GM12865 (cell line): ENCODE measurements around the gene RCAN3.

Experiments
- DNase-seq: peaks from one replicate; pipeline ENCODE4 v3.0.0; 2010; ENCODE audit warnings: low read depth
- H3K4me3 ChIP-seq: 2 replicates; pipeline ENCODE4 v1.5.1; 2011; ENCODE audit warnings: mild to moderate bottlenecking, low read depth, low read length, control low read depth
- TF ChIP-seq, protein P1 (sequence below): IDR thresholded peaks from 2 replicates; pipeline ENCODE4 v1.5.1; 2011; ENCODE audit warnings: low read length, control low read depth, low read depth, inconsistent platforms; ENCODE audit not compliant: insufficient read depth; ENCODE audit errors: missing control alignments

RCAN3 gene

DNA sequence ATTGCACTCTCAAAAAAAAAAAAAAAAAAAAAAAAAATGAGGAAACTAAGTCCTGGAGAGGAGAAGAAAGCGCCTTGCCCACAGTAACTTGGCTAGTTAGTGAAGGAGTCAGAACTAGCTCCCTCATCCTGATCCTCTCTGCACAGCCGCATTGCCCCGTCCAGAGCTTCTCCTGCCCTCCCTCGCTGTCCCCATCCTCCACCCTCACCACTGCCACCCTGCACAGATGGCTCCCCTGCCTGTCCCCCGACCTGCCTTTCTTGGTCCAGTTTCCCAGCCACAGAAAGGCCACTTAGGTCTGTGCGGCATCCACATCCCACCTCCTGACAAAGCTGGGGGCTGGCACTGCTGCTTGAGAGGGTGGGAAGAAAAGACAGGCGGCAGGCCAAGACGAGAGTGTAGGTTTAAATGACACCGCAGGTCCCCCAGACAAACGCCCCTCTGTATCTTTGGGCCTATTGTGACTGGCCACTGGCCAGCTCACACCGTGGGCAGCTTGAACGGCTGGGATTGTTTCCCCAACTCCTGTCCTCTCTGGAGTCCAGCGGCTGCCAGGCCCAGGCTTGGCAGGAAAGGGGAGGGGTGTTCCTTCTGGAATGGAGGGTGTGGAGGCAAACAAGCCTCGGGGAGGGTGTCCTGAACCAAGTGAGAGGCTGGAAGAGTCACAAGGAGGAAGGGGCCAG is 73.4 kb downstream of the RCAN3 start:
- TF ChIP-seq, protein P1, sequence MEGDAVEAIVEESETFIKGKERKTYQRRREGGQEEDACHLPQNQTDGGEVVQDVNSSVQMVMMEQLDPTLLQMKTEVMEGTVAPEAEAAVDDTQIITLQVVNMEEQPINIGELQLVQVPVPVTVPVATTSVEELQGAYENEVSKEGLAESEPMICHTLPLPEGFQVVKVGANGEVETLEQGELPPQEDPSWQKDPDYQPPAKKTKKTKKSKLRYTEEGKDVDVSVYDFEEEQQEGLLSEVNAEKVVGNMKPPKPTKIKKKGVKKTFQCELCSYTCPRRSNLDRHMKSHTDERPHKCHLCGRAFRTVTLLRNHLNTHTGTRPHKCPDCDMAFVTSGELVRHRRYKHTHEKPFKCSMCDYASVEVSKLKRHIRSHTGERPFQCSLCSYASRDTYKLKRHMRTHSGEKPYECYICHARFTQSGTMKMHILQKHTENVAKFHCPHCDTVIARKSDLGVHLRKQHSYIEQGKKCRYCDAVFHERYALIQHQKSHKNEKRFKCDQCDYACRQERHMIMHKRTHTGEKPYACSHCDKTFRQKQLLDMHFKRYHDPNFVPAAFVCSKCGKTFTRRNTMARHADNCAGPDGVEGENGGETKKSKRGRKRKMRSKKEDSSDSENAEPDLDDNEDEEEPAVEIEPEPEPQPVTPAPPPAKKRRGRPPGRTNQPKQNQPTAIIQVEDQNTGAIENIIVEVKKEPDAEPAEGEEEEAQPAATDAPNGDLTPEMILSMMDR = no peak
- DNase-seq = no peak
- no peak overlapping the region for H3K4me3 ChIP-seq

DNA sequence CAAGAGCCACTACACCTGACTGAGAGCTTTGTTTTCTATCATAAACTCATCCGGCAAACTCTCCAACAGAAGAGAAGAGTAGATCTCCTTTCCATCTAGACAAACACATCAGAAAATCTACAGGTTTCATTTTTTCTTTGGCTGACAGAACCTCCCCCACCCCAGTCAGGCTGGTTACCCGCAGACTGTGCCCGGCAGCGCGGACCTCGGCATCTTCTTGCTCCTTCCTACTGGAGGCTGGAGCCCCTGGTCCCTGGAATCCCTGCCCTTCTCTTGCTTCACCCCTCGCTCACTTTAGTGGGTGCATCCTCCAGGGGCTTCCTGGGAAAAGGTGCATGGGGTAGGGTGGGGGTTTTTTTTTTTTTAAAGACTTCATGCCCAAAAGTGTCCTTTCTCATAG is 76.2 kb downstream of the RCAN3 start:
- TF ChIP-seq, protein P1 = no peak
- no peak for DNase-seq
- H3K4me3 ChIP-seq = no peak overlapping the region

DNA sequence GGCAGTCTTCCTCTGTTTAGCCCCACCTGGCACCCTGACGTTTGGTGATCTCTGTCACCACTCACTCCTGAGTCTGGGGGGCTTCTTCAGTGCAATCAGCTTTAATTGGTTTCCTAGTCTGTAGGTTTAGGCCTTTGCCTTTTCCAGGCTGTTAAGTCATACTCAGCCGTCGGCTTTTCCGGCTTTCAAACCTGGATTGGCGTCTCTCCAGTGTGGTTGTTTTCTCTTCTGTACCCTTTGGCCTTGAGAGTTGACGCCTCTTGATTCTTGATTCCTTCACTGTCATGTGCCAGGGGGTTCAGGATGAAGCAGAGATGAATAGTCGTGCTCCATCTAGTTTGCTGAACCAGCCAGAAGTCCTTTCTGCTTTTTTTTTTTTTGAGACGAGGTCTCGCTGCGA is 78.1 kb downstream of the RCAN3 start:
- TF ChIP-seq, protein P1 = no peak
- H3K4me3 ChIP-seq = no peak overlapping the region
- DNase-seq = no peak

DNA sequence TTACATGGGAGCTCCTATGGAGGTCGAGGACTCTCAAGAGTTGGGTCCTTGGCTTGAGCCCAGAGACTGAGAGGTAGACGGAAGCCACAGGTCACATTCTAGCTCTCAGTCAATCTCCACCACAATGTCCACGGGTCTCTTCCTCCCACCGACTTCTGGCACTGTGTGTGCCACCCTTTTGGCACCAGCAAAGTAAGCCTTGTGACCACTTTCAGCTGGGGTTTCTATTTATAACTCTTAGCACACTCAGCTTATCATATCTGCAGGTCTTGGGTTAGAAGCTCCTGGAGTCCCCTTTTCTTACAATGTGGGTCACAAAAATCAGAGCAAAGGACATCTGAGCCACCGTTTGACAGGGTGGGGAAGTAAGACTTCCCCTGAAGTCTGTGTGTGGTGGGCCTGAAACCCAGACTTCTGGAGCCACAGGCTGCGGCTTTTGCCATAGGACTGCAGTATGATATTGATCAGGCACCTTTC is 81.6 kb downstream of the RCAN3 start:
- H3K4me3 ChIP-seq = no peak overlapping the region
- TF ChIP-seq, protein P1 = no peak
- peak; percentile 12 for DNase-seq

DNA sequence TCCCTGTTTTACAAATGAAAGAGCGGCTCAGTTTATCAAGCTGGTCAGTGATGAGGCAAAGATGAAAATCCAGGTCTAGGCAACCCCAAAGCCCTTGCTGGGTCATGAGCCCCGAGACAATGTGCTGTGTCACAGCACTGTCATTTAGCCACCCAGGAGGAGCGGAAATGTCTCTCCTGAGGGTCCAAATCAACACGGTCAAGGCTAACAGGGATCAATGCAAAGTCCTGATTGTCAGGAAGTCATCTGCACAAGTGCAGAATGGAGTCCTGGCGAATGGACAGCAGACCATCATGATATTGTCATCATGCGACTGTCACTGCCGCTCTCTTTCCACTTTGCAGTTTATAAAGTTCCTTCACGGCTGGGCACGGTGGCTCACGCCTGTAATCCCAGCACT is 83.5 kb downstream of the RCAN3 start:
- no peak for DNase-seq
- H3K4me3 ChIP-seq = no peak overlapping the region
- TF ChIP-seq, protein P1 = no peak

DNA sequence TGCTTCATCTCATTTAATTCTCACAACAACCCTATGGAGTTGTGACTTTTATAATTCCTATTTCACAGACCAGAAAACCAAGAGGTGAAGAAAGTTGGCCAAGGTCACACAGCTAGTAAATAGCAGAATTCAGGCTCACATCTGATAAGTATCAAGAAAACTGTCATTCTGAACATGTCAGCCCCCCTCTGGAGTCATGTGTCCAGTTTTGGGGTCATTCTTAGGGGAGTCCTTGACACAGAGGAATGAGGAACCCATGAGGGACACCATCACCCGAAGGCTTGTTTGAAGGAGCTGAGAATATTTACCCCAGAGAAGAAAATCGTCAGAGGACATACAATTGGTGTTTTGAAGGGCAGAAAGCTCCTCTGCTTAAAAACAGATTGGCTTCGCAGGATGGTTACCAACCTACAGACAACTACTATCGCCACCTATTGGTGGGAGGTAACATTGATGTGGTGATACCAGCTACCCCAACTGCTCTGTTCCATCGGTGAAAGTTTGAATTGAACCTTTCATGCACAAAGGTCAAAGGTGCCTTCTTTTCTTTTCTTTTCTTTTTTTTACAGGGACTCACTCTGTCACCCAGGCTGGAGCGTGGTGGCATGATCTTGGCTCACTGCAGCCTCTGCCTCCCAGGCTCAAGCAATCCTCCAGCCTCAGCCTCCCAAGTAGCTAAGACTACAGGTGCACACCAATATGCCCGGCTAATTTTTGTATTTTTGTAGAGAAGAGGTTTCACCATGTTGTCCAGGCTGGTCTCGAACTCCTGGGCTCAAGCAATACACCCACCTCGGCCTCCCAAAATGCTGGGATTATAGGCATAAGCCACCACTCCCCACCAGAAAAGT is 84.6 kb downstream of the RCAN3 start:
- peak; percentile 72 for DNase-seq
- TF ChIP-seq, protein P1 = peak; percentile 86
- H3K4me3 ChIP-seq = no peak overlapping the region
